Calu3 (cell line): ENCODE measurements around the gene PI16. TPM values are rescaled to one million over a fixed set of nuclear protein-coding genes. Genes with fewer than 3 reads are reported as not detected.

Source experiments
- BruUV-seq: library from RNA; stranded (reverse); fragments of 400-500 nt; replicated peaks from 2 replicates; lab custom pipeline; 2021; lab: Mats Ljungman, UMichigan
- CTCF ChIA-PET: fragments of 300-600 bp; sonication (Branson Sonifier 250); formaldehyde crosslinking; loops from one replicate; lab custom pipeline; 2022; ENCODE audit warnings: antibody characterized with exemption; lab: Charles Lee
- DNase-seq: peaks from one replicate; pipeline ENCODE4 v3.0.0; 2022
- H3K27ac Mint-ChIP-seq: one replicate; pipeline ENCODE4 v1.8.0; 2022; ENCODE audit warnings: mixed read lengths; ENCODE audit not compliant: unreplicated experiment
- H3K27me3 Mint-ChIP-seq: one replicate; pipeline ENCODE4 v1.8.0; 2022; ENCODE audit warnings: mixed read lengths; ENCODE audit not compliant: unreplicated experiment
- H3K36me3 Mint-ChIP-seq: one replicate; pipeline ENCODE4 v1.8.0; 2022; ENCODE audit warnings: mild to moderate bottlenecking, moderate library complexity, mixed read lengths; ENCODE audit not compliant: insufficient read depth, unreplicated experiment
- H3K4me1 Mint-ChIP-seq: one replicate; pipeline ENCODE4 v1.8.0; 2022; ENCODE audit warnings: mild to moderate bottlenecking, low read depth, mixed read lengths; ENCODE audit not compliant: unreplicated experiment
- H3K4me3 Mint-ChIP-seq: one replicate; pipeline ENCODE4 v1.8.0; 2022; ENCODE audit warnings: mild to moderate bottlenecking, low read depth, moderate library complexity, mixed read lengths; ENCODE audit not compliant: unreplicated experiment
- H3K9me3 Mint-ChIP-seq: one replicate; pipeline ENCODE4 v1.8.0; 2022; ENCODE audit warnings: low read depth, mixed read lengths; ENCODE audit not compliant: unreplicated experiment
- CTCF ChIP-seq: fragments of 200-600 bp; IDR thresholded peaks from one replicate; pipeline ENCODE4 v1.8.0; 2022; ENCODE audit warnings: antibody characterized with exemption; ENCODE audit not compliant: unreplicated experiment
- intact Hi-C: fragments of 100-400 bp; cut with micrococcal nuclease; formaldehyde crosslinking; loops from one replicate; pipeline ENCODE4 v1.10.0; 2022; ENCODE audit not compliant: unreplicated experiment
- total RNA-seq: library from RNA; stranded (reverse); gene quantifications from 2 replicates; pipeline ENCODE4 v1.2.3, GENCODE V29; 2022

Gene PI16
- total RNA-seq, 1 experiment from 2014 or later = 0.17 TPM

DNA sequence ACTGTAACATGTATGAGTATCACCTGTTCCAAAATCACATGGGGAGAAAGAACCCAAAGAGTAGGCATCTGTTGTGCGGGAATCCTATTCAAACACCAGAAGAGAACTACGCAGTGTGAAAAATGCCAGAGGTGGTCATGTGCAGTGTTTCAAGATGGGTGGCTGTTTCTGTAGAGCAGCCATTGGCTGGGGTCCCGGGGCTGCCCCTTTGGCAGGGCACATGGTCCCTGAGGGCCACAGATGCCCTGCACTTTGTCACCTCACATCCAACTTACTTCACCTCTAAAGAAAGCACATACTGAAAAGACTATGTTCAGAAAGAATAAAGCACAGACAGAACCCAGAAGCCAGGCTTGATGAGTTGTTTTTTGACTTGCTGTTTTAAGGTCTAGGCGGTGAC, 19.1 kb downstream of the PI16 start:
- no peaks in the 10 kb centered on the region for H3K9me3 Mint-ChIP-seq

DNA sequence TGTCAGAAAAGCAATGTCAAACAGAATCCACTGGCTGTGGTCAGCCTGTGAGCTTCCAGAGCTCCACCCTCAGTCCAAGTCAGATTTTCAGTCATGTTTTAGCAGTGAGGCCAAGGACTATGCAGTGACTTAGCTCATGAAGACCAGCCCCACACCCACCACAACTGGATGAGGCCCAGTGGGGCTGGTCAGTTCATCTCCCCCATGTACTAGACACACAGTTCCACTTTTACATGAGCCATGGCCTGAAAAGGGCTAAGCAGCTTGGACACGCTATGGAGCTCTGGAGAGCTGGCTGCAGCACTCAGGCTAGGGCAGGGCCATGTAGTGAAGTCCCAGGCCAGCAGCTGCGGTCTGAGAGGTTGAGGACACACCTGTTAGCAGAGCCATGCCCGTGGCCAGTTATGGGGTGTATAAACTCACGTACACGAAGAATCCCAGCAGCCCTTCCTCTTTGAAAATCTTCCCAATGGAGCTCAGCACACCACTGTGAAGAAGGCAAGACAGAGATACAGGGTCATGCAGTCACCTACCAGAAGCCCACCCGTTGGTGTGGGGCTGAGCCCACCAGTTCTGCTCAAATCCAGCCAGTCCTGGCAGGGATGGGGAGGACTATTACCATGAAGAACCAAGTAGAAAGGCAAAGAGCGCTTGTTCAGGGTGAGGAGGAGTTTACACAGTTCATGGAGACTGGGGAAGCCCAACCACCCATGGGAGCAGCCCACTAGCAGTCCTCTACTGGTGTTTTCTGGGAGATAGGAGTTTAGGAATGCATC, 20.9 kb downstream of the PI16 start:
- CTCF ChIA-PET = no interaction called here

More for the DNA sequence above, 19.1 kb downstream of the PI16 start:
- Mint-ChIP-seq H3K27me3 (no peaks in the 10 kb centered on the region), H3K36me3 (peaks cover 33% of the 10 kb centered on the region), H3K4me3 (no peak overlapping the region), H3K27ac (no peak overlapping the region), H3K4me1 (no peaks in the 10 kb centered on the region)
- no TSS peak for BruUV-seq
- intact Hi-C loops = no loop called here
- CTCF ChIA-PET = no interaction called here
- no peak for TF ChIP-seq CTCF
- DNase-seq = no peak

GRCh38 chr6:36976007-36976264, 21.4 kb downstream of the PI16 start:
- no peak for TF ChIP-seq CTCF
- CTCF ChIA-PET = no interaction called here
- intact Hi-C loops = no loop called here
- no TSS peak for BruUV-seq
- H3K9me3 Mint-ChIP-seq = no peaks in the 10 kb centered on the region
- H3K27ac Mint-ChIP-seq = no peak overlapping the region
- H3K4me1 Mint-ChIP-seq = peaks cover 14% of the 10 kb centered on the region
- H3K4me3 Mint-ChIP-seq = no peak overlapping the region
- peaks cover 33% of the 10 kb centered on the region for H3K36me3 Mint-ChIP-seq
- no peaks in the 10 kb centered on the region for H3K27me3 Mint-ChIP-seq
- no peak for DNase-seq

More for the DNA sequence above, 20.9 kb downstream of the PI16 start:
- Mint-ChIP-seq H3K9me3 (no peaks in the 10 kb centered on the region), H3K4me1 (peaks cover 9% of the 10 kb centered on the region), H3K27me3 (no peaks in the 10 kb centered on the region), H3K27ac (no peak overlapping the region), H3K36me3 (peaks cover 33% of the 10 kb centered on the region), H3K4me3 (no peak overlapping the region)
- TF ChIP-seq CTCF = no peak
- intact Hi-C loops = no loop called here
- no peak for DNase-seq
- BruUV-seq = no TSS peak

DNA sequence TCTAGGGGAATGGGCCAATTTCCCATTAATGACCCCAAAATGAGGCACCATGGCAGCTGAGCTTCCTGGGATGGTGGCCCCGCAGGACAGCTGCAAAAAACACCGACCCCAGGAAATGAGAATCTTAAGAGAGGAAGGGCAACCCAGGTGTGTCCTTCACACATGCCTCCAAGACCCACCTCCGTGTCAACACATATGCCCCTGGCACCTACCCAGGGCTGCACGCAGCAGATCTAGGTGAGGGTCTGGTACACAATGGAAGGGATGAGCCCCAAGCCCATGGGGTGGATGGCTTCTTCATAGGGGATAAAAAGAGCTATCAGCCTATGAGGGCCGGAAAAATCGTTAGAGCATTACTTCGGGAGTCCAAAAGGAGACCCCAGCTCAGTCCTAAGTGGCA, 22.0 kb downstream of the PI16 start:
- intact Hi-C loops = no loop called here
- Mint-ChIP-seq H3K4me1 (peaks cover 20% of the 10 kb centered on the region), H3K36me3 (peaks cover 33% of the 10 kb centered on the region), H3K27me3 (no peaks in the 10 kb centered on the region), H3K9me3 (no peaks in the 10 kb centered on the region), H3K4me3 (no peak overlapping the region), H3K27ac (no peak overlapping the region)
- BruUV-seq = no TSS peak
- DNase-seq = no peak
- CTCF ChIA-PET = no interaction called here
- no peak for TF ChIP-seq CTCF
